ENCODE results near the gene COBL.

The COBL gene

GRCh38 chr7:51316666-51317581 lies at the start of gene COBL:
Gene COBL (minus strand): TSS chr7:51316809. CDS start chr7:51316633, 176 bp downstream.
- no peak for DNase-seq

DNA sequence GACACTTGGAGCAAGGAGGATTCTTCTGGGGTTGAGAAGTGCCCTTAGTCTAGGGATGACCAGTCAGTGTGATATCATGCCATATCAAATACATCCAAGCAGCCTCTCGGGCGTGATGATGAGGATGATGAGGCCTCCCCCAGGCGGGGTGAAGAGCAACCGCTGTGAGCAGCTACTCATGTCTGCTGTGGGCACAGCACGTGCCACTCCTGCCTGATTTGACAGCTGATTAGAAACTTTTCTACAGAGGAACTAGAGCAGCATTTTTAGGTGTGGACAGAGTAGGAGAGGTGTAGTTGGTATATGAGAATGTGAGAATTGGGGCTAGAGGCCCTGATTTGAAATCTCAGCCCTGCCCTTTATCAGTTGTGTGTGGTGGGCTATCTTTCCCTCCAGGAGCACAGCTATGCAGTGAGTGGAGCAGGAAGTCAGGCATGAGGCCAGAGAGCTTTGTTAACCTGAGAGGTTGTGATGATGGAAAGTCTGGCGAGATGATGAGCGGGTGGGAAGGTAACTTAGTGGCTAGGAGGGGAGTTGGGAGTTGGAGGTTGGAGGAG lies 49.6 kb upstream of the COBL start:
- DNase-seq = no peak

GRCh38 chr7:51357821-51358220 lies 41.2 kb upstream of the COBL start:
- DNase-seq = no peak

- DNase-seq = no peak
Observed at GRCh38 chr7:51356849-51357516, 40.4 kb upstream of the COBL start.

DNA sequence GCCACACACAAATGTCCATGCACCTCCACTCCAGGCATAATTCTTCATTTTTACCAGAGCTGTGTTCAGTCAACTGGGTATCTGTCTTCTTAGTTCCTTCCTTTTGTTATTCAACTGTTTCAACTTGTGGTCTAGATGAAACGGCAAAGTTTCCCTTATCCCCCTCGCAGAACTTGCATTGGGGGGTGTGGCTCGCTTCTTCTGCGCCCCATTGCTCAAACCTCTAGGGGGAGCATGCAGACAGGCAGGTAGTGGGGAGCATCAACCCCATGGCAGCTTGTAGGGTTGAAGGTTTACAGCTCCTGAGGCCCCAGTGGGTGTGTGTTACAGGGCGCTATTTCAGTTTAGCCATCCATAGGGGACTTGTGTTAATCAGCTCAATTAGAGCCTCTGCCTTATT lies 38.3 kb upstream of the COBL start:
- no peak for DNase-seq

DNA sequence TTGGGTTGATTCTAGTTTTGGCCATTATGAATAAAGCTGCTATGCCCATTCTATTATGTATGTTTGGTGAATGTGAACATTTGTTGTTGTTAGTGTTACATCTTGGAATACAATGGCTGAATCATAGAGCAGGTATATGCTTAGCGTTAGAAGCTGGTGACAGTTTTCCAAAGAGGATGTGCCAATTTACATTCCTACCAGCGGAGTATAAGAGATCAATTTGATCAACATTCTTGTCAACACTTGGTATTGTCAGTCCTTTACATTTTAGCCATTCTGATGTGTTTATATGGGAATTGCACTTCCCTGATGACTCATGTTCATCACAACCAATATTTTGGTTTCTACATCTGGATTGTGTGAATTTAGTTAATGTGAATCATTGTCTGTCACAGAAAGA lies 37.8 kb upstream of the COBL start:
- DNase-seq = no peak

GRCh38 chr7:51352174-51353100 lies 35.8 kb upstream of the COBL start:
- no peak for DNase-seq

DNA sequence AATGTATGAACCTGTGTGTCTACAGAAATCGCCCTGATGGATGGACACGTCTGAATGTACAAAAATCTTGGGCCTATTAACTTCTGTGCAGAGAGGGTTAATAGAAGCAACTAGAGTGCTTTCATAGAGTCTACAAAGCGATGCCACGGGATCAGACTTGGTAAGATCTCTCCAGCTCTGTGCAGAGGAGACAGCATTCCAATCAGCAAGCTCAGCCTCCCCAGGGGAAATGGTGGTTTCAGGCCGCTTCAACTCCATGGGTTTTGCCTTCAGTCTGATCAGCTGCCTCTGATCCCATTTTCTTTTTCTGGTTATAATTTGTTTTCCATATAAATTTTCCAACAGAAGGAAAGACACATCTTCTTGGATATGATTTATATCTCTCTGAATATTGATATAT lies 35.1 kb upstream of the COBL start:
- no peak for DNase-seq

- no peak for DNase-seq
Observed at GRCh38 chr7:51350546-51350896, 33.9 kb upstream of the COBL start.

DNA sequence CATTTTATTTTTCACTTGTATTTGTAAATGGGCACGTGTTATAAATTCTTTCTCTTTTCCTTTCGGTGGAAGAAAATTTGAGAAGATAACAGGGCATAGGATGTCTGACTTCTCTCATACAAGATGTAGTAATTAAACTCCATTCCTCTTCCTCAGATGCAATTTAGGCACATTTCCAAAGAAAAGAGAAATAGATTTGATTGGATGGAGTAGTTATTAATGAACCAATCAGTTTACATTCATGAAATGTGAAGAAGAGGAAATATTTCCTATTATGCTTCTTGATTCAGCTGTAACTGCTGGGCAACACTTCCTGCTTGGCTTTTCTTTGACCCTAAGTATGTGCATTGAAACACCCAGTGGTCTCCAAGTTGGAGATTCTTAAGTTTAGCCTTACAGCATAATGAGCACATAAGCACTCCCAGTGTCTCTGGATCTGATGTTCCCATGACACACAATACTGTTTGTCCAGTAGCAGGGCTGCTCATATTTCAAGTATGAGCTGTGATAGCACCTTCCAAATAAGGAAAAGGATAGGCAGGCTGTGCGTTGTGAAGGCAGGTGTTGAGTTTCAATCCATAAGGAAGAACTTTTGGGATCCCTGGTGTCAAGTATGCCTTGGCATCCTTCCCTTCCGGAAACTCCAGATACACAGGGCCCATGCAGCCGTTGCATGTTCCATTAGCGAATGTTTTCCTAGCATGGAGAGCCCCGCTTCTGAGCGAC lies 33.4 kb upstream of the COBL start:
- no peak for DNase-seq

GRCh38 chr7:51346126-51346525 lies 29.5 kb upstream of the COBL start:
- DNase-seq = no peak

- DNase-seq = no peak
Observed at GRCh38 chr7:51344406-51345138, 28.0 kb upstream of the COBL start.

DNA sequence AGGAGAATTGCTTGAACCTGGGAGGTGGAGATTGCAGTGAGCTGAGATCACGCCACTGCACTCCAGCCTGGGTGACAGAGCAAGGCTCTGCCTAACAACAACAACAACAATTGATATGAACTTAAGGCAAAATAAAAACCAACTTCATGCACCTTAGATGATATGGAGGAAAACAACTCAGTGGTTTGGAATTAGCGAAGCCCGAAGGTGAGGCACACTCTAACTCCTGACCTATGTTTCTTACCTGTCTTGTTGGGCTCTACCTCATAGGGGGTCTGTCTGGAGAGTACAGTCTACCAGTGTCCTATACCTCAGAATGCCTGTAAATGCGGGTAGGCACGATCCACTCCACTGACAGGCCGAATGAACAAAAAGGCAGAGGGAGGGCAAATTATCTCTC lies 24.3 kb upstream of the COBL start:
- DNase-seq = no peak

- no peak for DNase-seq
Observed at GRCh38 chr7:51340029-51340838, 23.6 kb upstream of the COBL start.

DNA sequence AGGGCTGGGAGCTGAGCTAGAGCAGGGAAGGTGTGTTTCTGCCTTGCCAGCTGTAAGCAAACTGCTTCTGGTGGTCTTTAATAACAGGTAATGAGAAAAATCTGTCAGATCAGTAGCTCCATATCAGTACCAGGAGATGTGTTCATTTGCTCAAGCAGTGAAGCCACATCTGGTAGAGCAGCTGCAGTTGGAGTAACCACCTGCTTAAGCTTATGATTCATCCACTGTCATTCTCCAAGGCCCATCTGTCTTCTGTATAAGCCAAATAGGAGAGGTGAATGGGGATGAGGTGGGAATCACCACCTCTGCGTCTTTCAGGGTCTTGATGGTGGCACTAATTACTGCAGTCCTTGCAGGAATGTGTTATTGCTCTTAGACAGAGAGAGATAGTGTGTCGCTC lies 18.4 kb upstream of the COBL start:
- DNase-seq = no peak

DNA sequence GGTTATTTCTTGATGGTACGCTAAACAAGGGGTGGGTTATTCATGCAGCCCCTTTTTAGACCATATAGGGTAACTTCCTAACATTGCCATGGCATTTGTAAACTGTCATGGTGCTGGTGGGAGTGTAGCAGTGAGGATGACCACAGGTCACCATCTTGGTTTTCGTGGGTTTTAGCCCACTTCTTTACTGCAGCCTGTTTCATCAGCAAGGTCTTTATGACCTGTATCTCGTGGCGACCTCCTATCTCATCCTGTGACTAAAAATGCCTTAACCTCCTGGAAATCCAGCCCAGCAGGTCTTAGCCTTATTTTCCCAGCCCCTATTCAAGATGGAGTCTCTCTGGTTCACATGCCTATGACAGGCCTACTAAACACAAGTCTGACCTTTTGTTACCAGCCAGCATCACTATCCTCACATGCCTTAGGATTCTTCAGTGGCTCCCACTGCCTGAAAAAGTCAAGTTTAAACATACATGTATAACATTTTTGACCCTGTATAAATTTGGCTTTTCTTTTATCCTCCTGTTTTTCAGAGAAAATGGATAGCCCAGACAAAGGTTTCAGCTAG lies 13.2 kb upstream of the COBL start:
- no peak for DNase-seq

DNA sequence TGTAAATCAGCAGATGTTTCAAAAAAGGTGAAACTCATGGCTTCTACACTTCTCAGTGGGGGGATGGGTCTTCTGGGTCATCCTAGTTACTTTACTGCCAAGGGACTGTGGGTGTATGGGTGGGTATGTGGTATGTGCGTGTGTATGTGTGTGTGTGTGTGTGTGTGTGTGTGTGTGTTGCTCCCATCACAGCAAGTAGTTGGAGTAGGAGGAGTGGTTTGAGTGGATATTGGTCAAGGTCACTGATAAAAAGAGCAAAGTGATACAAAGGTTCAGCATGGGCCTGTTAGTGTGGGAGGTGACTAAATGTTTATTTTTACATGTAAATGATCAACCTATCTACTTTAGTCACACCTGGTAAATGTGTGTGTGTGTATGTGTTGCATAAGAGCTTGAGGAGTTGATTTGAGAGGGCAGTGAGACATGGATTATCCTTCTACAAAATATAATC lies 11.8 kb upstream of the COBL start:
- DNase-seq = no peak

DNA sequence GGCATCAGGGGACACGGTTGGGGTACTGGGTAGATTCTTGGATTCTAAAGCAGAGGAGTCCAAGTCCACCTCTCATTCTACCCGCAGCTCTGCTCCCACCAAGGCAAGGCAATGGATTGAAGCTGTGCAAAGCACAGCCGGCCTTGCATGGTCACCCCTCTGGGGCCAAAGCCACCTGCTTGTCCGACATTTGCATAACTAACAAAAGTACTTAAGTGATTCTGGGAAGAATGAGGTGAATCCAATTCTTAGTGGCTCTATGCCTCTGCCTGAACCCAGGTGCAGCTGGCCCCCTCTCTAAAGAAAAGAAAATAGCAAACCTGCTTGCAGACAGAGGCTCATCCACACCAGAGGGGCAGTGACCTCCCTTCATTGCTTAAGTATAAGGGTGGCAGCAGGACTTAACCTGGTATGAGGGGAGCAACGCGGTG lies 10.7 kb upstream of the COBL start:
- DNase-seq = no peak

- DNase-seq = no peak
Observed at GRCh38 chr7:51326656-51327286, 10.2 kb upstream of the COBL start.

DNA sequence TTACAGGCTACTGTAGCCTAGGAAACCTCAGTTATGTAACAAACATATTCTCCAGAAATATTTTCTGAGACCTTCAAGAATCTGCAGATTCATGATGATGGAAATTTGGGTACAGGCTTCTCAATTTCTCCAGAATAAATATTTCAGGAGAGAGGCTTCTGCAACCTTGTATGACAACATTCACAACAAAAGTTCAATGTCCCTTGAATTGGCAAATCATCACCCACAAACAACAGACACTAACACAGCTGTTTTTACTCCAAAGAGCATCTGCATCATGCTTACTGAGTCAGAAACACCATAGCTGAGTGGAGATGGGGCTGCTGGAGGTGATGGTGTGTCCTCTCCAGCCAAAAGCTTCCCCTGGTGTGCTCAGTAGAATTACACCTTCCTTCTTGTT lies 9.3 kb upstream of the COBL start:
- no peak for DNase-seq

All from HCEC 1CT (cell line).